Kidney (tissue), 14 donors: Measurements from ENCODE around the gene AK3. TPM values are rescaled to one million over a fixed set of nuclear protein-coding genes. Genes with fewer than 3 reads are reported as not detected.

Experiments used
- DNase-seq, 5 donors: peaks; one replicate each; pipeline ENCODE4 v3.0.0-alpha.2; 2013 to 2020
- FAIRE-seq: peaks from 2 replicates; lab custom pipeline; 2012; peaks lifted over from hg19 to GRCh38; lab: Jason Lieb, UNC
- H3K27ac ChIP-seq, 2 donors: one replicate each; pipeline ENCODE4 v1.7.0; 2013; ENCODE audit warnings: low read depth in 2 of 2, low read length in 2 of 2, inconsistent platforms in 1 of 2
- H3K27me3 ChIP-seq: one replicate; pipeline ENCODE4 v1.7.1; 2013; ENCODE audit warnings: low read length, inconsistent platforms; ENCODE audit not compliant: control insufficient read depth, insufficient read depth
- H3K36me3 ChIP-seq, 3 donors: one replicate each; pipeline versions ENCODE4 v1.7.0 to v1.7.1; 2013; ENCODE audit warnings: low read length in 3 of 3, control low read depth in 1 of 3, inconsistent platforms in 1 of 3; ENCODE audit not compliant: insufficient read depth in 3 of 3, control insufficient read depth in 2 of 3
- H3K4me1 ChIP-seq, 3 donors: one replicate each; pipeline versions ENCODE4 v1.7.0 to v1.7.1; 2013; ENCODE audit warnings: low read length in 3 of 3, inconsistent platforms in 1 of 3, low read depth in 1 of 3; ENCODE audit not compliant: control insufficient read depth in 2 of 3, insufficient read depth in 2 of 3
- H3K4me3 ChIP-seq, 3 donors: one replicate each; pipeline versions ENCODE4 v1.7.0 to v1.8.1; 2013; ENCODE audit warnings: low read length in 3 of 3, control low read depth in 1 of 3, inconsistent platforms in 1 of 3
- H3K9ac ChIP-seq, 3 donors: one replicate each; pipeline versions ENCODE4 v1.7.0 to v1.7.1; 2013; ENCODE audit warnings: low read length in 3 of 3, control low read depth in 1 of 3, inconsistent platforms in 1 of 3
- H3K9me3 ChIP-seq, 3 donors: one replicate each; pipeline versions ENCODE4 v1.7.0 to v1.7.1; 2013; ENCODE audit warnings: low read length in 3 of 3, control low read depth in 1 of 3, inconsistent platforms in 1 of 3; ENCODE audit not compliant: control insufficient read depth in 2 of 3, insufficient read depth in 1 of 3
- CTCF ChIP-seq: IDR thresholded peaks from 3 replicates; pipeline ENCODE4 v1.5.1; 2012; ENCODE audit warnings: mild to moderate bottlenecking, moderate library complexity, borderline replicate concordance; ENCODE audit not compliant: insufficient read depth; ENCODE audit errors: extremely low read depth
- intact Hi-C: fragments of 100-400 bp; cut with DNase I; formaldehyde crosslinking; loops from one replicate; pipeline ENCODE4 v1.11.1; 2022
- polyA plus RNA-seq: library from polyadenylated mRNA; stranded (reverse); fragments of 350-450 nt; fragmentation: Illumina TruSeq; extraction: RNeasy Lipid Tissue Mini Kit (QIAGEN cat#74804); gene quantifications from one replicate; pipeline ENCODE4 v1.2.3, GENCODE V29; 2014; ENCODE audit warnings: low read depth, low replicate concordance; ENCODE audit not compliant: insufficient read depth
- total RNA-seq: library from RNA; stranded (reverse); fragmentation: NEBNext Ultra II Directional; extraction: Animal tissue kit (Norgen Biotek cat#: 25700); gene quantifications from one replicate; pipeline ENCODE4 v1.2.1, GENCODE V29; 2021
- donor health status: control.
- donor health status: control.
- donor health status: control.
- donor health status: control.
- donor health status: control.
- donor health status: DM: yes; HTN: yes; CAD: no.
- donor health status: Normal renal cell carcinoma (clear cell type).

The AK3 gene
- total and polyA plus RNA-seq, 2 donors from 2014 or later, result 70.9 to 93.5 TPM

GRCh38 chr9:4671737-4672136 is 69.3 kb downstream of the AK3 start:
- no peak overlapping the region for H3K27ac ChIP-seq
- H3K9me3 ChIP-seq, result no peaks in the 10 kb centered on the region
- DNase-seq (no peak), FAIRE-seq (no peak)
- H3K4me1 ChIP-seq, result peaks cover 0 to 5% (median 0%) of the 10 kb centered on the region in 3 donors
- H3K27me3 ChIP-seq, result no peaks in the 10 kb centered on the region
- H3K9ac ChIP-seq, result no peak overlapping the region
- no peak for TF ChIP-seq CTCF
- intact Hi-C loops, result no loop called here
- no peak overlapping the region for H3K4me3 ChIP-seq
- no peaks in the 10 kb centered on the region for H3K36me3 ChIP-seq

- Histone ChIP-seq H3K4me3 (no peak overlapping the region), H3K36me3 (no peaks in the 10 kb centered on the region), H3K27me3 (no peaks in the 10 kb centered on the region), H3K9me3 (no peaks in the 10 kb centered on the region), H3K4me1 (peaks cover 0 to 5% (median under 1%) of the 10 kb centered on the region in 3 donors), H3K27ac (no peak overlapping the region), H3K9ac (no peak overlapping the region)
- DNase-seq (no peak), FAIRE-seq (no peak)
- no peak for TF ChIP-seq CTCF
- intact Hi-C loops, result no loop called here
Measured at GRCh38 chr9:4670591-4670990, 70.4 kb downstream of the AK3 start.

- Histone ChIP-seq H3K9ac (no peak overlapping the region), H3K36me3 (no peaks in the 10 kb centered on the region), H3K4me1 (peaks cover 0 to 5% (median 2%) of the 10 kb centered on the region in 3 donors), H3K9me3 (no peaks in the 10 kb centered on the region), H3K4me3 (no peak overlapping the region), H3K27me3 (no peaks in the 10 kb centered on the region), H3K27ac (no peak overlapping the region)
- FAIRE-seq (no peak), DNase-seq (no peak)
- intact Hi-C loops, result no loop called here
- no peak for TF ChIP-seq CTCF
Measured at GRCh38 chr9:4669890-4670289, 71.1 kb downstream of the AK3 start.

GRCh38 chr9:4668604-4669003 is 72.4 kb downstream of the AK3 start:
- FAIRE-seq (no peak), DNase-seq (no peak)
- intact Hi-C loops, result no loop called here
- Histone ChIP-seq H3K9ac (no peak overlapping the region), H3K36me3 (no peaks in the 10 kb centered on the region), H3K27me3 (no peaks in the 10 kb centered on the region), H3K27ac (no peak overlapping the region), H3K4me3 (no peak overlapping the region), H3K4me1 (peaks cover 0 to 12% (median 9%) of the 10 kb centered on the region in 3 donors), H3K9me3 (no peaks in the 10 kb centered on the region)
- no peak for TF ChIP-seq CTCF
